K562 (cell line): ENCODE results near the gene NSG2. TPM values are rescaled to one million over a fixed set of nuclear protein-coding genes. Genes with fewer than 3 reads are reported as not detected.
A peak's percentile ranks its signal among the peaks of the same experiment; 100 is the strongest.

Experiments
- ATAC-seq: fragments of 200-7000 bp; cut with Tn5 transposase; 3 replicates; pipeline ENCODE4 v1.9.1; 2020; ENCODE audit warnings: moderate library complexity
- Bru-seq: library from RNA; stranded (reverse); fragments of 400-500 nt; gene quantifications from one replicate; lab custom pipeline; 2021; lab: Mats Ljungman, UMichigan
- BruChase-seq, 2 experiments: library from RNA; stranded (reverse); fragments of 400-500 nt; gene quantifications; one replicate each; lab custom pipeline; 2021; lab: Mats Ljungman, UMichigan
- BruUV-seq: library from RNA; stranded (reverse); fragments of 400-500 nt; replicated peaks from 2 replicates; lab custom pipeline; 2021; lab: Mats Ljungman, UMichigan
- CTCF ChIA-PET: fragments of 300-600 bp; formaldehyde crosslinking; extraction: SDS; loops from one replicate; lab custom pipeline; 2021; ENCODE audit warnings: low intra/inter-chr PET ratio; lab: Yijun Ruan, JAX
- POLR2A ChIA-PET: fragments of 300-600, 350-650 bp; sonication (Branson Sonifier 250); formaldehyde crosslinking; extraction: SDS; loops from one replicate; lab custom pipeline; 2021; ENCODE audit warnings: antibody characterized with exemption, inconsistent platforms; lab: Yijun Ruan, JAX
- DNase-seq, 4 experiments: peaks; one replicate each; pipeline versions ENCODE4 v3.0.0 to v3.0.0-alpha.2; 2011 to 2018; ENCODE audit warnings: low spot score in 3 of 4, mixed read lengths in 3 of 4; ENCODE audit errors: extremely low read depth in 1 of 4
- FAIRE-seq: peaks from 2 replicates; lab custom pipeline; 2011; peaks lifted over from hg19 to GRCh38; lab: Jason Lieb, UNC
- H2AFZ ChIP-seq: 2 replicates; pipeline ENCODE4 v1.6.0; 2011; ENCODE audit warnings: low read depth, low read length, control low read depth, inconsistent platforms
- H3K27ac ChIP-seq: fragments of 200-600 bp; 3 replicates; pipeline ENCODE4 v1.8.0; 2011; ENCODE audit warnings: low read depth, mild to moderate bottlenecking, control low read depth, inconsistent platforms, low read length, moderate library complexity, mixed read lengths; ENCODE audit errors: extremely low read depth
- H3K27me3 ChIP-seq, 2 experiments: fragments of 300-600 bp in 1 of 2; 2 replicates in 1 of 2; 3 replicates in 1 of 2; pipeline versions ENCODE4 v1.6.0 to v1.8.0; 2011; ENCODE audit warnings: inconsistent platforms in 2 of 2, low read length in 2 of 2, mild to moderate bottlenecking in 1 of 2, mixed read lengths in 1 of 2, moderate library complexity in 1 of 2; ENCODE audit not compliant: control insufficient read depth in 2 of 2, insufficient read depth in 2 of 2
- H3K36me3 ChIP-seq: fragments of 300-600 bp; 3 replicates; pipeline ENCODE4 v1.8.0; 2011; ENCODE audit warnings: mild to moderate bottlenecking, low read length, inconsistent platforms; ENCODE audit not compliant: control insufficient read depth, insufficient read depth
- H3K4me1 ChIP-seq, 2 experiments: fragments of 200-600 bp in 1 of 2; replicated peaks in 1 of 2; 2 replicates in 1 of 2; 3 replicates in 1 of 2; pipeline versions ENCODE4 v1.5.1 to v1.8.0; 2011; ENCODE audit warnings: inconsistent platforms in 2 of 2, low read length in 2 of 2, mild to moderate bottlenecking in 1 of 2, mixed read lengths in 1 of 2, moderate library complexity in 1 of 2; ENCODE audit not compliant: control insufficient read depth in 2 of 2, insufficient read depth in 2 of 2
- H3K4me2 ChIP-seq: 2 replicates; pipeline ENCODE4 v1.6.1; 2011; ENCODE audit warnings: low read length, control low read depth, inconsistent platforms, mixed read lengths; ENCODE audit not compliant: insufficient read depth
- H3K4me3 ChIP-seq: fragments of 200-600 bp; sonication (generic), shearing (Covaris generic); 2 replicates; pipeline ENCODE4 v1.5.1; 2016; ENCODE audit warnings: control low read depth, inconsistent platforms
- H3K79me2 ChIP-seq: fragments of 200-600 bp; 3 replicates; pipeline ENCODE4 v1.8.0; 2011; ENCODE audit warnings: low read length, inconsistent platforms; ENCODE audit not compliant: control insufficient read depth, insufficient read depth
- H3K9ac ChIP-seq, 2 experiments: 2 replicates each; pipeline versions ENCODE4 v1.6.0 to v1.6.1; 2011; ENCODE audit warnings: low read depth in 2 of 2, low read length in 2 of 2, control low read depth in 1 of 2, inconsistent platforms in 1 of 2, mild to moderate bottlenecking in 1 of 2, mixed read lengths in 1 of 2; ENCODE audit not compliant: insufficient read depth in 1 of 2
- H3K9me1 ChIP-seq: one replicate; pipeline ENCODE4 v1.6.0; 2011; ENCODE audit warnings: inconsistent platforms, mild to moderate bottlenecking, low read length, moderate library complexity; ENCODE audit not compliant: control insufficient read depth, insufficient read depth
- H3K9me3 ChIP-seq: replicated peaks from 2 replicates; pipeline ENCODE4 v1.5.1; 2011; ENCODE audit warnings: low read depth, low read length, inconsistent platforms; ENCODE audit not compliant: control insufficient read depth, insufficient read depth
- H4K20me1 ChIP-seq: replicated peaks from 2 replicates; pipeline ENCODE4 v1.6.1; 2011; ENCODE audit warnings: low read length, inconsistent platforms, mixed read lengths; ENCODE audit not compliant: control insufficient read depth, insufficient read depth
- ASH1L ChIP-seq: fragments of 450-650 bp; IDR thresholded peaks from 2 replicates; pipeline ENCODE4 v1.6.1; 2018; ENCODE audit warnings: borderline replicate concordance, mild to moderate bottlenecking, low read depth; ENCODE audit not compliant: partially characterized antibody
- CBFA2T2 ChIP-seq: fragments of 450-650 bp; conservative IDR thresholded peaks from 2 replicates; pipeline ENCODE4 v1.6.1; 2017; ENCODE audit warnings: mild to moderate bottlenecking
- HINFP ChIP-seq: fragments of 450-650 bp; conservative IDR thresholded peaks from 2 replicates; pipeline ENCODE4 v1.6.1; 2016; ENCODE audit warnings: missing genetic modification characterization, low read depth, mild to moderate bottlenecking, control low read depth, missing compliant biosample characterization
- MNT ChIP-seq, 2 experiments: fragments of 450-650 bp; conservative IDR thresholded peaks; 2 replicates each; pipeline ENCODE4 v1.6.1; 2017; ENCODE audit warnings: mild to moderate bottlenecking in 2 of 2, moderate library complexity in 2 of 2
- RAD51 ChIP-seq: fragments of 450-650 bp; IDR thresholded peaks from 2 replicates; pipeline ENCODE4 v1.7.1; 2016; ENCODE audit warnings: low read depth, mild to moderate bottlenecking, borderline replicate concordance
- RNF219 ChIP-seq: fragments of 250-450 bp; sonication (Bioruptor Pico); IDR thresholded peaks from 2 replicates; pipeline ENCODE4 v1.5.0; 2022; ENCODE audit warnings: mild to moderate bottlenecking
- TFAP4 ChIP-seq: sonication (generic); formaldehyde crosslinking; IDR thresholded peaks from 2 replicates; pipeline ENCODE4 v1.8.0; 2022; ENCODE audit warnings: missing genetic modification reagents, mild to moderate bottlenecking, moderate library complexity, borderline replicate concordance
- ZBTB17 ChIP-seq: fragments of 450-650 bp; formaldehyde crosslinking; IDR thresholded peaks from 2 replicates; pipeline ENCODE4 v1.4.0; 2020; ENCODE audit warnings: mild to moderate bottlenecking
- ZNF175 ChIP-seq: fragments of 200-800 bp; sonication (Bioruptor generic); IDR thresholded peaks from 2 replicates; pipeline ENCODE4 v1.6.1; 2016; ENCODE audit warnings: low read depth, mild to moderate bottlenecking, missing genetic modification characterization, missing compliant biosample characterization
- ZNF699 ChIP-seq: fragments of 250-450 bp; sonication (Bioruptor Pico); IDR thresholded peaks from 2 replicates; pipeline ENCODE4 v1.8.0; 2021; ENCODE audit warnings: mild to moderate bottlenecking, moderate library complexity; ENCODE audit not compliant: insufficient replicate concordance
- WGBS: fragments of 100-300 bp; shearing (Covaris generic); methylation state at CpG from one replicate; pipeline ENCODE4 v1.1.6; 2016; ENCODE audit warnings: low coverage, mixed read lengths; ENCODE audit not compliant: insufficient coverage; ENCODE audit errors: missing lambda C conversion rate; 5-methylcytosine and 5-hydroxymethylcytosine counted together
- in situ Hi-C: fragments of 300-500 bp; cut with MboI; formaldehyde crosslinking; loops from 4 replicates; pipeline ENCODE4 v1.15.0; 2018; ENCODE audit warnings: inconsistent platforms, mixed read lengths
- intact Hi-C: fragments of 100-400 bp; cut with micrococcal nuclease; formaldehyde crosslinking; loops from 2 replicates; pipeline ENCODE4 v1.14.2; 2022
- long read RNA-seq, 3 experiments: library from polyadenylated mRNA in 2 of 3; library from RNA in 1 of 3; unstranded in 2 of 3; stranded (forward) in 1 of 3; transcript quantifications; one replicate each; pipeline ENCODE4 v2.0.0, GENCODE V29; 2019 to 2022
- polyA minus RNA-seq, 3 experiments: library from RNA; depleted of rRNA, polyadenylated mRNA; stranded (reverse); fragments of >200 nt; gene quantifications; 2 replicates each; pipeline ENCODE4 v1.2.3, GENCODE V29; 2011
- polyA plus RNA-seq, 8 experiments: library from polyadenylated mRNA; depleted of rRNA in 4 of 8; stranded (reverse) in 5 of 8; unstranded in 3 of 8; fragments of >200 nt; fragmentation: Nextera tagmentation in 2 of 8; fragmentation: Illumina TruSeq in 1 of 8; extraction: Ambion mirVana in 2 of 8; extraction: Trizol in 1 of 8; gene quantifications; 2 replicates each; pipeline versions ENCODE4 v1.2.1 to v1.2.3, GENCODE V29; 2011 to 2014; ENCODE audit warnings: inconsistent platforms in 1 of 8, missing spikeins in 1 of 8
- total RNA-seq, 7 experiments: library from RNA; depleted of rRNA in 6 of 7; stranded (reverse); fragments of >200 nt in 6 of 7; fragmentation: Illumina TruSeq in 2 of 7; extraction: Trizol in 2 of 7; gene quantifications; 2 replicates each; pipeline versions ENCODE4 v1.2.1 to v1.2.3, GENCODE V29; 2011 to 2021; ENCODE audit warnings: low replicate concordance in 1 of 7

The NSG2 gene
- total RNA-seq (2011; cell fraction: chromatin; rRNA removed; ENCODE audit: low replicate concordance), result not detected in 2 replicates
- total RNA-seq (2011; cell fraction: nucleolus; rRNA removed), result not detected in 2 replicates
- total RNA-seq (2011; cell fraction: nucleoplasm; rRNA removed), result not detected in 2 replicates
- total RNA-seq (2014; rRNA removed) (not detected in 2 replicates), total RNA-seq (2014; rRNA removed; fragmentation: Illumina TruSeq; extraction: Trizol) (not detected in 2 replicates), total RNA-seq (2015; rRNA removed; fragmentation: Illumina TruSeq; extraction: Trizol) (not detected in 2 replicates), total RNA-seq (2021) (not detected in 2 replicates), polyA plus RNA-seq (2011; rRNA removed) (0.04 TPM in 1 of 2 replicates, not detected in the other), polyA plus RNA-seq (2014; fragmentation: Illumina TruSeq; extraction: Trizol) (0.06 TPM in 1 of 2 replicates, not detected in the other), polyA plus RNA-seq (2014; fragmentation: Nextera tagmentation; extraction: Ambion mirVana) (not detected), polyA plus RNA-seq (2014; rRNA removed) (not detected in 2 replicates), polyA minus RNA-seq (2011; rRNA and poly(A)+ RNA removed) (not detected in 2 replicates), Bru-seq, nascent RNA (percentile 1 among the genes with signal in this experiment), BruChase-seq, experiment 1, labeled RNA remaining after a 2-hour chase (percentile 15 among the genes with signal in this experiment), BruChase-seq, experiment 2, labeled RNA remaining after a 6-hour chase (percentile 13 among the genes with signal in this experiment)
- polyA plus RNA-seq (2011; cell fraction: cytosol; rRNA removed), result not detected in 2 replicates
- 0.06 TPM in 1 of 2 replicates, not detected in the other for polyA plus RNA-seq (2011; cell fraction: nucleus; rRNA removed)
- polyA plus RNA-seq (2012), result 0.11 TPM in 1 of 2 replicates, not detected in the other
- not detected in 2 replicates for polyA minus RNA-seq (2011; cell fraction: cytosol; rRNA and poly(A)+ RNA removed)
- polyA minus RNA-seq (2011; cell fraction: nucleus; rRNA and poly(A)+ RNA removed), result not detected in 2 replicates
- long read RNA-seq, experiment 1, result 0 reads
- long read RNA-seq, experiment 2, result 0 reads
- long read RNA-seq, experiment 3, result 0 reads

GRCh38 chr5:174045470-174046025, at the start of gene NSG2:
Gene NSG2 (plus strand): TSS chr5:174045706. CDS start chr5:174046756, 1,050 bp downstream.
- Histone ChIP-seq H3K27ac (no peak within 1 kb of the TSS), H3K36me3 (no peaks in the 10 kb centered on the region), H3K9me3 (no peaks in the 10 kb centered on the region), H3K79me2 (no peaks in the 10 kb centered on the region), H3K27me3 (no peaks in the 10 kb centered on the region), H3K4me1 (no peaks in the 10 kb centered on the region), H2AFZ (no peak within 1 kb of the TSS), H3K4me3 (no peak within 1 kb of the TSS), H4K20me1 (no peaks in the 10 kb centered on the region; the same call in 1 of the 2 replicates), H3K9ac (no peak within 1 kb of the TSS), H3K4me2 (no peak within 1 kb of the TSS), H3K9me1 (no peaks in the 10 kb centered on the region)
- no TSS peak for BruUV-seq
- ATAC-seq (peak; percentile 100), DNase-seq (peak; percentile 68 to 85 (median 77)), FAIRE-seq (peak; percentile 78)
- CTCF ChIA-PET, result interaction anchor here (1.1 to 1.8 kb wide), 2 partner anchors 266 to 272 kb away, joined by 3 to 16 read pairs; no protein-coding TSS in a partner anchor
- in situ Hi-C loops (loop anchor here (10.0 kb wide), 1 partner anchor 269 kb away; no protein-coding TSS in a partner anchor), intact Hi-C loops (loop anchor here (1.0 kb wide), 1 partner anchor 267 kb away; no protein-coding TSS in a partner anchor)
- POLR2A ChIA-PET, result interaction anchor here (0.6 to 0.8 kb wide), 3 partner anchors 22 to 473 kb away, joined by 3 read pairs; no protein-coding TSS in a partner anchor
- WGBS, result 1% methylated on average over 17 of the region's 17 CpGs
- TF ChIP-seq RNF219 (CRISPR knock-in tag) (no peak), CBFA2T2 (no peak), ZBTB17 (CRISPR knock-in tag) (no peak), TFAP4 (peak; percentile 70), ZNF699 (no peak), MNT (conservative IDR thresholded peaks at IDR 0.05) (0 out of 4 replicates have a peak, but pooled peaks have one; percentile 27 to 47), HINFP (tag) (no peak), RAD51 (no peak), ASH1L (no peak), ZNF175 (CRISPR knock-in tag) (no peak)
